ENCODE results near the gene MUSTN1.

MUSTN1 gene

GRCh38 chr3:52834871-52835501, at the start of gene MUSTN1:
Gene MUSTN1, minus strand, starts transcription at chr3:52835019. Its CDS starts 71 bp downstream, at chr3:52834948.
- peaks cover 22% of the 10 kb centered on the region for H3K36me3 Mint-ChIP-seq (ENCODE audit: low read depth)
- H3K27ac Mint-ChIP-seq: no peak within 1 kb of the TSS
- H3K4me1 Mint-ChIP-seq (ENCODE audit: low read depth): peaks cover 37% of the 10 kb centered on the region
- no peak within 1 kb of the TSS for H3K4me3 Mint-ChIP-seq
- H3K9me3 Mint-ChIP-seq: no peaks in the 10 kb centered on the region
- H3K27me3 Mint-ChIP-seq: no peaks in the 10 kb centered on the region
- DNase-seq: no peak

GRCh38 chr3:52882377-52882776, 47.6 kb upstream of the MUSTN1 start:
- Mint-ChIP-seq H3K9me3 (no peaks in the 10 kb centered on the region), H3K36me3 (ENCODE audit: low read depth) (peaks cover 34% of the 10 kb centered on the region), H3K4me1 (ENCODE audit: low read depth) (peaks cover 34% of the 10 kb centered on the region), H3K27ac (no peak overlapping the region), H3K27me3 (no peaks in the 10 kb centered on the region), H3K4me3 (no peak overlapping the region)
- no peak for DNase-seq

GRCh38 chr3:52881871-52882270, 47.1 kb upstream of the MUSTN1 start:
- H3K27ac Mint-ChIP-seq: peak overlapping the region; percentile 27
- H3K4me1 Mint-ChIP-seq (ENCODE audit: low read depth): peaks cover 38% of the 10 kb centered on the region
- DNase-seq: no peak
- no peaks in the 10 kb centered on the region for H3K9me3 Mint-ChIP-seq
- peaks cover 34% of the 10 kb centered on the region for H3K36me3 Mint-ChIP-seq (ENCODE audit: low read depth)
- no peak overlapping the region for H3K4me3 Mint-ChIP-seq
- H3K27me3 Mint-ChIP-seq: no peaks in the 10 kb centered on the region

GRCh38 chr3:52880474-52880873, 45.7 kb upstream of the MUSTN1 start:
- H3K4me3 Mint-ChIP-seq: no peak overlapping the region
- H3K9me3 Mint-ChIP-seq: no peaks in the 10 kb centered on the region
- H3K4me1 Mint-ChIP-seq (ENCODE audit: low read depth): peaks cover 46% of the 10 kb centered on the region
- H3K27ac Mint-ChIP-seq: peak overlapping the region; percentile 28
- no peaks in the 10 kb centered on the region for H3K27me3 Mint-ChIP-seq
- H3K36me3 Mint-ChIP-seq (ENCODE audit: low read depth): peaks cover 20% of the 10 kb centered on the region
- no peak for DNase-seq

GRCh38 chr3:52880047-52880446, 45.2 kb upstream of the MUSTN1 start:
- Mint-ChIP-seq H3K36me3 (ENCODE audit: low read depth) (peaks cover 16% of the 10 kb centered on the region), H3K9me3 (no peaks in the 10 kb centered on the region), H3K4me3 (no peak overlapping the region), H3K27ac (peak overlapping the region; percentile 46), H3K4me1 (ENCODE audit: low read depth) (peaks cover 49% of the 10 kb centered on the region), H3K27me3 (no peaks in the 10 kb centered on the region)
- DNase-seq: no peak

- H3K27me3 Mint-ChIP-seq: no peaks in the 10 kb centered on the region
- H3K4me1 Mint-ChIP-seq (ENCODE audit: low read depth): peaks cover 49% of the 10 kb centered on the region
- H3K27ac Mint-ChIP-seq: no peak overlapping the region
- H3K4me3 Mint-ChIP-seq: no peak overlapping the region
- peaks cover 11% of the 10 kb centered on the region for H3K36me3 Mint-ChIP-seq (ENCODE audit: low read depth)
- DNase-seq: no peak
- no peaks in the 10 kb centered on the region for H3K9me3 Mint-ChIP-seq
Observed at GRCh38 chr3:52879581-52879980, 44.8 kb upstream of the MUSTN1 start.

GRCh38 chr3:52879090-52879489, 44.3 kb upstream of the MUSTN1 start:
- Mint-ChIP-seq H3K4me1 (ENCODE audit: low read depth) (peaks cover 51% of the 10 kb centered on the region), H3K9me3 (no peaks in the 10 kb centered on the region), H3K27ac (no peak overlapping the region), H3K27me3 (no peaks in the 10 kb centered on the region), H3K4me3 (no peak overlapping the region), H3K36me3 (ENCODE audit: low read depth) (peaks cover 10% of the 10 kb centered on the region)
- no peak for DNase-seq

GRCh38 chr3:52877085-52877484, 42.3 kb upstream of the MUSTN1 start:
- Mint-ChIP-seq H3K27me3 (no peaks in the 10 kb centered on the region), H3K4me3 (no peak overlapping the region), H3K36me3 (ENCODE audit: low read depth) (peaks cover 10% of the 10 kb centered on the region), H3K4me1 (ENCODE audit: low read depth) (peaks cover 50% of the 10 kb centered on the region), H3K9me3 (no peaks in the 10 kb centered on the region), H3K27ac (no peak overlapping the region)
- DNase-seq: no peak

GRCh38 chr3:52874864-52875587, 40.2 kb upstream of the MUSTN1 start:
- Mint-ChIP-seq H3K4me1 (ENCODE audit: low read depth) (peaks cover 52% of the 10 kb centered on the region), H3K27me3 (no peaks in the 10 kb centered on the region), H3K9me3 (no peaks in the 10 kb centered on the region), H3K27ac (peak overlapping the region; percentile 59), H3K36me3 (ENCODE audit: low read depth) (peaks cover 10% of the 10 kb centered on the region), H3K4me3 (peak overlapping the region; percentile 15)
- DNase-seq: no peak

- Mint-ChIP-seq H3K36me3 (ENCODE audit: low read depth) (peaks cover 4% of the 10 kb centered on the region), H3K27ac (peak overlapping the region; percentile 71), H3K27me3 (no peaks in the 10 kb centered on the region), H3K4me1 (ENCODE audit: low read depth) (peaks cover 50% of the 10 kb centered on the region), H3K4me3 (no peak overlapping the region), H3K9me3 (no peaks in the 10 kb centered on the region)
- DNase-seq: no peak
Observed at GRCh38 chr3:52874160-52874701, 39.4 kb upstream of the MUSTN1 start.

GRCh38 chr3:52873433-52874159, 38.8 kb upstream of the MUSTN1 start:
- no peaks in the 10 kb centered on the region for H3K27me3 Mint-ChIP-seq
- no peak for DNase-seq
- H3K27ac Mint-ChIP-seq: peak overlapping the region; percentile 34
- H3K9me3 Mint-ChIP-seq: no peaks in the 10 kb centered on the region
- peaks cover 50% of the 10 kb centered on the region for H3K4me1 Mint-ChIP-seq (ENCODE audit: low read depth)
- H3K36me3 Mint-ChIP-seq (ENCODE audit: low read depth): no peaks in the 10 kb centered on the region
- no peak overlapping the region for H3K4me3 Mint-ChIP-seq

GRCh38 chr3:52872245-52872644, 37.4 kb upstream of the MUSTN1 start:
- H3K4me1 Mint-ChIP-seq (ENCODE audit: low read depth): peaks cover 50% of the 10 kb centered on the region
- H3K27me3 Mint-ChIP-seq: no peaks in the 10 kb centered on the region
- peaks cover 3% of the 10 kb centered on the region for H3K36me3 Mint-ChIP-seq (ENCODE audit: low read depth)
- no peak for DNase-seq
- H3K27ac Mint-ChIP-seq: peak overlapping the region; percentile 13
- H3K4me3 Mint-ChIP-seq: no peak overlapping the region
- H3K9me3 Mint-ChIP-seq: no peaks in the 10 kb centered on the region

- Mint-ChIP-seq H3K4me1 (ENCODE audit: low read depth) (peaks cover 47% of the 10 kb centered on the region), H3K4me3 (no peak overlapping the region), H3K27ac (peak overlapping the region; percentile 13), H3K9me3 (no peaks in the 10 kb centered on the region), H3K27me3 (no peaks in the 10 kb centered on the region), H3K36me3 (ENCODE audit: low read depth) (peaks cover 3% of the 10 kb centered on the region)
- no peak for DNase-seq
Observed at GRCh38 chr3:52871761-52872160, 36.9 kb upstream of the MUSTN1 start.

GRCh38 chr3:52870471-52870870, 35.7 kb upstream of the MUSTN1 start:
- Mint-ChIP-seq H3K4me3 (no peak overlapping the region), H3K4me1 (ENCODE audit: low read depth) (peaks cover 37% of the 10 kb centered on the region), H3K36me3 (ENCODE audit: low read depth) (peaks cover 13% of the 10 kb centered on the region), H3K27ac (no peak overlapping the region), H3K27me3 (no peaks in the 10 kb centered on the region), H3K9me3 (peaks cover 9% of the 10 kb centered on the region)
- DNase-seq: no peak
